ENCODE results near the gene S100A13. TPM values are rescaled to one million over a fixed set of nuclear protein-coding genes. Genes with fewer than 3 reads are reported as not detected.

S100A13 gene
- total and polyA plus RNA-seq, 8 donors: 18.7 to 271 (median 43.1) TPM

- H3K4me1 ChIP-seq: peaks cover 49 to 81% (median 66%) of the 10 kb centered on the region in 4 donors
These were observed 13.0 kb downstream of the S100A13 start for GRCh38 chr1:153614189-153614900.

GRCh38 chr1:153613406-153613805 is 13.9 kb downstream of the S100A13 start:
- 51 to 70% (median 55%) methylated on average over 3 to 5 of the region's 5 CpGs for WGBS, 5 donors
- H3K4me1 ChIP-seq: peaks cover 59 to 91% (median 76%) of the 10 kb centered on the region in 4 donors
- no peaks in the 10 kb centered on the region for H3K27me3 ChIP-seq
- DNase-seq: no peak
- TF ChIP-seq CTCF (IDR thresholded peaks at IDR 0.05) (no peak), POLR2A (IDR thresholded peaks at IDR 0.05) (no peak), EP300 (IDR thresholded peaks at IDR 0.05) (no peak)
- intact Hi-C loops (cut with DNase I; ENCODE audit: low total_unique reads): no loop called here
- H3K9me3 ChIP-seq: no peaks in the 10 kb centered on the region
- peaks cover 0 to 5% (median 0%) of the 10 kb centered on the region in 4 donors for H3K36me3 ChIP-seq
- H3K27ac ChIP-seq: peak overlapping the region; percentile 87 to 90 (median 89)
- peak overlapping the region; percentile 54 to 76 (median 66) for H3K4me3 ChIP-seq

More at GRCh38 chr1:153614189-153614900, 13.0 kb downstream of the S100A13 start:
- Histone ChIP-seq H3K27me3 (no peaks in the 10 kb centered on the region), H3K27ac (peak overlapping the region; percentile 40 to 90 (median 88)), H3K9me3 (no peaks in the 10 kb centered on the region), H3K4me3 (peak overlapping the region in 1 of 4 donors; percentile 43), H3K36me3 (peaks cover 0 to 14% (median 7%) of the 10 kb centered on the region in 4 donors)
- WGBS, 5 donors: 52 to 83% (median 74%) methylated on average over 2 of the region's 2 CpGs
- DNase-seq: peak in 1 of 2 donors; percentile 12
- TF ChIP-seq POLR2AphosphoS5 (IDR thresholded peaks at IDR 0.05) (no peak), CTCF (IDR thresholded peaks at IDR 0.05) (no peak), POLR2A (IDR thresholded peaks at IDR 0.05) (no peak), EP300 (IDR thresholded peaks at IDR 0.05) (no peak)
- intact Hi-C loops (cut with DNase I; ENCODE audit: low total_unique reads): no loop called here

GRCh38 chr1:153612755-153613331 is 14.5 kb downstream of the S100A13 start, which contains the start of gene S100A16:
Gene S100A16, minus strand, starts transcription at chr1:153613137. Its CDS starts 4,986 bp downstream, at chr1:153608151.
- peaks cover 63 to 94% (median 79%) of the 10 kb centered on the region in 4 donors for H3K4me1 ChIP-seq
- intact Hi-C loops (cut with DNase I; ENCODE audit: low total_unique reads): no loop called here
- TF ChIP-seq POLR2A (IDR thresholded peaks at IDR 0.05) (peak in 1 of 4 donors; percentile 83), POLR2AphosphoS5 (IDR thresholded peaks at IDR 0.05) (peak; percentile 56 to 93 (median 92)), CTCF (IDR thresholded peaks at IDR 0.05) (peak in 1 of 7 experiments; percentile 3), EP300 (IDR thresholded peaks at IDR 0.05) (no peak)

GRCh38 chr1:153612111-153612754 is 15.1 kb downstream of the S100A13 start:
- peak in 1 of 2 donors; percentile 62 for DNase-seq
- Histone ChIP-seq H3K4me1 (peaks cover 59 to 89% (median 77%) of the 10 kb centered on the region in 4 donors), H3K36me3 (peaks cover 6 to 9% (median 8%) of the 10 kb centered on the region in 4 donors), H3K27ac (peak overlapping the region; percentile 87 to 90 (median 89)), H3K27me3 (no peaks in the 10 kb centered on the region), H3K9me3 (no peaks in the 10 kb centered on the region), H3K4me3 (peak overlapping the region; percentile 54 to 76 (median 66))
- WGBS, 5 donors: 20 to 38% (median 22%) methylated on average over 10 to 11 of the region's 11 CpGs
- TF ChIP-seq EP300 (IDR thresholded peaks at IDR 0.05) (no peak), POLR2A (IDR thresholded peaks at IDR 0.05) (no peak), POLR2AphosphoS5 (IDR thresholded peaks at IDR 0.05) (no peak), CTCF (IDR thresholded peaks at IDR 0.05) (no peak)
- intact Hi-C loops (cut with DNase I; ENCODE audit: low total_unique reads): no loop called here

More at GRCh38 chr1:153612755-153613331, 14.5 kb downstream of the S100A13 start, which contains the start of gene S100A16:
- Histone ChIP-seq H3K36me3 (peaks cover under 1 to 3% (median 2%) of the 10 kb centered on the region in 4 donors), H3K27me3 (no peaks in the 10 kb centered on the region), H3K27ac (peak within 1 kb of the TSS; percentile 87 to 90 (median 89)), H3K9me3 (no peaks in the 10 kb centered on the region), H3K4me3 (peak within 1 kb of the TSS; percentile 54 to 76 (median 66))
- WGBS, 5 donors: 5 to 41% (median 23%) methylated on average over 9 of the region's 9 CpGs
- peak; percentile 89 to 93 for DNase-seq
